A204.1 (cell line): ENCODE data around the gene TSC22D3.

Experiments used
- FAIRE-seq: peaks from 2 replicates; lab custom pipeline; 2012; peaks lifted over from hg19 to GRCh38; lab: Jason Lieb, UNC

Gene TSC22D3

DNA sequence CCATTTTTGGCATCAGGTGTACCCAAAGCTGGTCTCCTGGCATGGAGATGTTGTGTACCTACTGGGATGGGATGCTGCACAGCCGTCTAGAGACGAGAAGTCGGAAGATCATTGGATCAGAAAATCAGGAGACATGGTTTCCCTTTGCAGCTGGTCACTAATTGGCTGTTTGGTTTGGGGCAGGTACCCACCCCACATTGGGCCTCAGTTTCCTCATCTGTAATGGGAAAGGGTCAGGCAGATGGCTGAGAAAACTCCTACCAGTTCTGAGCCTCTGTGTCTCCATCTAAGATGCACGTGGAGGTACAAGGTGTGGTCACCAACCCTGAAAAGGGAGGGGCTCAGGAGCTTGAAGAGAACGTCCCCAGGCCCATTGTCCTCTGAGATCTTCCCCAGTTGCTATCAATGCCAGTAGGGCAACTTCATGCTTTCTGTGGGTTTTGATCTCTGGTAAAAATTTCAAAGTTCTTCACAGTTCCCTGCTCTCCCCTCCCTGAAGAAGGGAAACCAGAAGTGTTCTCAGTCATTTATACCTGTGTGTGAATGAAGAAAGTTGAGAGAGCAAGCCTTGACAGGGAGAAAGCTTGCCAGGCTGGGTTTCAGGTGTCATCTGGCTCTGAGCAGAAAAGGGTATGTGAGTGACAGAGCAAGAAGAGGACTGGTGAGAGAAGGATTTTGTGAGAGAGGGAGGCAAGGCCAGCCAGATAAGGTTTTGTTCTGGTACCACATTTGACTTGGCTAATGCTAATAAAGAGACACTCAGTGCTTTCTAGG is 15.1 kb downstream of the TSC22D3 start:
- FAIRE-seq = no peak

DNA sequence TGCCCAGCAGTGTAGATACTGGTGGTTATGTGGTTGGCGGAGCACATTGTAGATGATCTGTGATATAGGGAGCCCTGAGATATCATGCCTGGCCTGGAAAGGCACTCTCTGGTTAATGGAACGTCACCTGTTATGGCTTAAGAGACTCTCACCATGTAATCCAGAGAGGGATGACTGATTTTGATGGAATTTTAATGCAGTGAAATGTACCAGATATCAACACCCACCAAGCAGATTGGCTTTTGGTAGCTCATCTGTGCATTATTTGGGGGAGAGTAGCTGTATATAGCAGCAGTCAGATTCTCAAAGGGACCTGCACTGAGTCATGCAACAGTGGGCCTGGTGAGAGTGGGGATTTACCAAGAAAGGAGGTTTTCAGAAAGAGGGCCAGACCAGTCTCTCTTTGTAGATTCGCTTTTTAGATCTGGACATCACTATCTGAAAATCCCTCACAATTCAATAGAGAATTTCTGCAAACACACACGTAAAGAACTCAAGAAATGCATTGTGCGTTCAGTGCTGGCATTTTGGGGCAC is 17.3 kb downstream of the TSC22D3 start:
- FAIRE-seq = no peak

DNA sequence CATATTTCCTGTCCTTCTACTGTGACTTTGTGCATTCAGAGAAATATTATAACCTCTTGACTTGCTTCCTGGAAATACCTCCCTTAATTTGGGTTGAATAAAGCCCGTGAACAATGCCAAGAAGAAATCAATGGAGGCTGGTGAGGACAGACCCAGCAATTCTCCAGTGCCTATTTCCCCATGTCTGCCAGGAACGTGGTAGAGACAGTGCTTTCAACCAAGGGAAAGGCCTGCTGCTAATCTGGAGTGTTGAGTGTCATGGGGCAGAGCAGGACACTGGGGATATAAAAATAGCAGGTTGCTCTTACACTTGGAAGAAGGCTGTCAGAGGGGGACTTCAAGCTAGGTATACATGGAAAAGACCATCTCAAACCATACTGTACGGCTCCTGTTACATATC is 19.9 kb downstream of the TSC22D3 start:
- FAIRE-seq = no peak

DNA sequence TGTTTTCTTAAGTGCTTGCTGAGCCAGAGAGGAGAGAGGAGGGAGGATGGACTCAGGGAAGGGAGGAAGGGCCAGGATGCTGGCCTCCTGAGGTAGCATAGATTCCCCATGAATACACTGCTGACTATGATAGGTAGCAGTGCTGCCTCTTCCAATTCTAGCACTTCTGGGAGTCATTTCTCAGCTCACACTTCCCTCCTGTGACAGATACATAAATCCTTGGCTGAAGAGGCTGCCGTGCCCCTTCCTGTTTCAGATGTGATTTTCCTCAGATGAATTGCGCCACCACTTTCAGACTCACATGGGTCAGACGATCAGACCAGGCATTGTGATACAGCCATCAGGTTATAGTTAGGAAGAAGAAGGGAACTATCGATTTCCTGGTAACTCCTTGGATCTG is 22.4 kb downstream of the TSC22D3 start:
- no peak for FAIRE-seq

DNA sequence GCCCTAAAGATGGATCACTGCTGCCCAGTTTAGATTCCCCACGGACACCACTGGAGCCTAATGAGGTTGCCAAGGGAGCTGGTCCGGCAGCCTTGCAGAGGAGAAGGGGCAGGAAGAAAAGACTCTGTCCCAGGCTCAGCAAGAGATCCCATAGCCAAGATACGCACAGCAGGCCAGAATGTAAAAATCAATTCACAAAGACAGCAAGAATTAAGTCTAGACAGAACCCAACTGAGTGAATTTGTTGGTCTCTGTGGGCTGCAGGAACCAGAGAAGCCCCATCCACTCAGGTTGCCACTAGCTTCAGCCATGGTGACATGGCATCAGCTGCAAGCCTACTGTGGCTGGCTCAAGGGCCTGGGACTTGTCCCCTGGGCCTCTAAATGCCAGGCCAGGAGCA is 22.9 kb downstream of the TSC22D3 start:
- FAIRE-seq = no peak

DNA sequence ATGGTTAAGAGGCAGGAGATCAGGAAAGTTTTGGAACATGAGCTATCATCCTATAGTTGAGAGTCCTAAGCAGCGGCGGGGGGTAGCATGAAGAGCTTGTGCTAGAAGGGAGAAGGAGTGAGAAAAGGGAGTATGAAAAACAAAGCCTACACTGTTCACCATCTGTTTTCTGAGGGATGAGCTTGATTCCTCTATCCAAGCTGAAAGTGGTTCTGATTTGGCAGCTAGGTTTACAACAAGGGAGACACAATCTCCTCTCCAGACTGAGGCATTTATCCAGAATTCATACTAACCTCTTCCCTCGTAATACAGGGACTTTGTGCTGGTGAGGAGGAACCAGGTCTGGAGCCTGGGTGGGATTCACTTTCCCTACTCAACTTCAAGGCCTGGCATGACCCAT is 23.5 kb downstream of the TSC22D3 start:
- FAIRE-seq = no peak

DNA sequence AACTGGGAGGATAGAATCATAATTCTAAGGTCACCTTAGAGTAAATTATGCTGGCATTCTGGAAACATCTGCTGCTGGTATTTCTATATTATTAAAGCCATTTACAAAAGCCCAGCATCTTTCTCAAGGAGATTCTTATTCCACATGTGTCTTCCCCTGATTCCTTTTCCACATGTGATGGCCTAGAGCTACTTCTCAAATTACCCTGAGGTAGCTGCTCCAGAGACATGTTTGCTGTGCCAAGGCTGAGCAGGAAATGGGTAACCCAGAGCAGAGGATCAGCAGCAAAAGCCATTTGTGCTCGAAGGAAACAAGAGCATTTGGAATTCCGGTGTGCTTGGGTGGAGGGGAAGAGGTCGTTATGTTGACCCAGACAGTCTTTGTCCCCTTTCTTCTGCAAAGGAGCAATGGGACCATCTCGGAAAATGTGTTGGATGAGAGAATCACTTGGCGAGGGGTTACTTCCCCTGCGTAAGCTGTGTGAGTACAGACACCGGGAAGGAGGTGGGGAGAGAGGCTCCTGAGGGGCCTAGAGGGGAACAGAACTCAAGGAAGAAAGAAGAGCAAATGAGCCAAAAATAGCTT is 24.6 kb downstream of the TSC22D3 start:
- no peak for FAIRE-seq

DNA sequence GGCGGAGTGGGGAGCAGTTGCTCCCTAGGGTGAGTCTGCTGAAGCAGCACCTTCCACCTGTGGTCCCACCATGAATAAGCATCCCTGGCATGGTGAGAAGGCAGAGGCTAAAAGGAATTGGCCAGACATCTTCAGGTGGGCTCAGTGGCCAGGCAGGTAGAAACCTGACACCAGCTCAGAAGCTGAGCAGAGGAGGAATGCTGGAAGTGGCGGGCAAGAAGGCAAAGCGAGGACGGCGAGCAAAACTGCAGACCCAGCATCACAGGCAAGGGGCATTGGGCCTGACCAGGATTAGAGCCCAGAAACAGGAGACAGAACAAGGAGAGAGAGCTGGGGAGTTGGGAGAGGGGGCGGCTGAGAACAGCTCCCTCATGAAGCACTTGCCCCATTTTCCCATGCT is 25.3 kb downstream of the TSC22D3 start:
- FAIRE-seq = no peak

DNA sequence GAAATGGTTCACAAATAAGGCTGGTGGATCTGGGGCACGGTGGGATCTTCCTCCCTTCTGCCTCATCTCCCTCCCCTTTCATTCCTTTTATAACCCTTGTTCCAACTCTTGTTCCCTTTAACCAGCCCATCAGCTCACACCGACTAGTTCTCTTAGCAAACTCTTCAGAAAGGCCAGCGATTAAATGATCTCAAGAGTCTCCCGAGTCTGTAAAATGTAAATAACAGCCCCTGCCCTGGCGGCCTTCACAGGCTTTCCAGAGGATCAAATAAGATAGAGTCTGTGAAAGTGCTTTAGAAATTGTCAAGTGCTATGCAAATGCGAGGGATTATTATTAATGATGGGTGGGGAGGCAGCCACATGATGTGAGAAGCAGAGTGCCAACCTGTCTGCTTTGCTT is 27.1 kb downstream of the TSC22D3 start:
- no peak for FAIRE-seq

DNA sequence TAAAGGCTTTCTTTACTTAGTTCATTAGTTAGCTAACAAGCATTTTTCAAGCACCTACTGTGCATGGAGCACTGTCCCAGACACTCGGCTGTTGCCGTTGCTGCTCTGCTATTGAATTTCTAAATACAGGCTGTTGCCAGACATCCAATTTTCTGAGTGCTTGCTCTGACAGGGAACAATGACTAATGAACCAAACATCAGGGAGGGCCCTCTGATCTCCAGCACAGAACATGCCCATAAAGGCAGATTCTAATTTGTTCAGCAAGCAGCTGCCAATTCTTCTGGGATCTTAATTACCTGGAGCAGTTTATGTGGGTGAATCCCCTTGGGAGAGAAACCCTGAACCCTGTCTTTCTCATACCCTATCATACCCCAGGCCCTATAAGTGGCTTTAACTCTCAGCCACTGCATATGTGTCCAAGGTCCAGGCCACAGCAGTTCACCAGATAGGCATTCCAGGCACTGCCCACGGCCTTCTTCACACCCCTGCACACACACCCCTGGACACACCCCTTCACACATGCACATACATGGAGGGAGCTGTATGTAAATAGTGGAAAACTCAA is 27.9 kb downstream of the TSC22D3 start:
- no peak for FAIRE-seq

DNA sequence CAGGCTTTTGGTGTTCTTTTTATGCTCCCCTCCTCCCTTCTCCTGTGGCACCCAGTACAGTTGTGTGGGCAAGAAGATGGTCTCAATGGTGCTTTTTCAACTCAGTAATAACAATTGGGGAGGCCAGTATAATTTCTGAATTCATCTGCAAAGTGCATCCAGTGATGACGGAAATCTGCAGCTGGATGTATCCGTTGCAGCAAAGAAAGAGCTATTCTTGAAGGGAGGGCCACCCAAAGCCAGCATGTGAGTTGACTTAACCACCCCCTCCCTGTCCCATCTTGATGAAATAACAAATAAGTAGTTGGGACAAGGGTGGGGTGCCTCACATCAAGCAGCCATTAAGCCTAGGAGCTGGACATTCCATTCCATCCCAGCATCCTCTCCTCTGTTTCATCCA is 30.7 kb downstream of the TSC22D3 start:
- no peak for FAIRE-seq

DNA sequence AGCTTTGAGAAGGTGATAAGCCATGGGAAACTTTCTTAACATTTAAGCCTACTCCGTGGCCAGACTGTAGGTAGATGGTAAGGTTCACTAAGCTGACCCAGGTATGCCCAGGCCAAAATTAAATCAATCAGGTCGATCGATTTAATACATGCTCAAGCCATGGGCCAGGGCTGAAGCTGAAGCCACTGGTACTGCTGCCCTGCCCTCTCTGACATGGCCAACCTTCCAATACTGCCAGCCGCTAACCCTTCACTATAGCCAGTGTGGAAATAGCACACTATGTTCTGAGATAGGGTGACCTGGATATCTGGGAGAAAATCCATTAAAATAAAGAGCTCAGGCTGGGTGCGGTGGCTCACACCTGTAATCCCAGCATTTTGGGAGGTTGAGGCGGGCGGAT is 31.6 kb downstream of the TSC22D3 start:
- FAIRE-seq = no peak

DNA sequence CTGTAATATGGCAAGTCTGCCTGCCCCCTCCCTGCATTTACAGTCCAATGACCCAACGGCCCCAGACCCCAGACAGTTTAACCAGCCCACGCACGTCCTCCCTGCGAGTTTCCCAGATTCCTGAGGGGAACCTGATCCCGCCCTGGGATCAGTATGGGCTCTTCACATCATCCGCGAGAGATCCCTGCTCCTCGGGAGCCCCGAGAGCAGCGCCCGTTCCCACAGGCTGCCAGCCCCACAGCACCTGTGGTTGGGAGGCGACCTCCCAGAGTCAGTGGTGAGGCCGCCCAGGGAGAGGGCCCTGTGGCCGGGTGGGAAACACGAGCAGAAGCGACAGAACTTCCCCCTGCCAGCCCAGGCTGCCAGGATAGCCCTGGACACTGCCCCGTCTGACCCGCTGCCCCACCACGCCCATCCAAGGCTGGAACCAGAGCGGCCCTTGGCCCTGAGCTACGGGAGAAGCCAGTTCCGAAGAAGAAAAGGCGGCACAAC is 32.8 kb downstream of the TSC22D3 start:
- FAIRE-seq = no peak

DNA sequence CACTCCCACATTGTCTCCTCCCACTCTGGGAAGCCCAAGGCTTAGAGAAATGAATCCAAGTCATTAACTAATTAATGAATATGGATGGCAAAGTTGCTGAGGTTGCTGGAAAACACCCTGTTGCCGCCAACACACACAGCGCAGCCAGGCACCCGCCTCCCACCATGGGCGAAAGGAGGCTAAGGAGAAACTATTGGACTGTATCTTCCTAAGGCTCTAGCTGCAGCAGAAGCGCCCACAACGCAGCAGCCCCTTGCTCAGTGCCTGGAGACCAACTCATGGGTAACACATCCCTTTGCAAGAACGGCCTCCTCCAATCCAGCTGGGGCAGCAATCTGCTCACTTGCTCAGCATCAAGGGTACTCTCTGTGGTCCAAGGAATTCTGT is 34.2 kb downstream of the TSC22D3 start:
- no peak for FAIRE-seq

DNA sequence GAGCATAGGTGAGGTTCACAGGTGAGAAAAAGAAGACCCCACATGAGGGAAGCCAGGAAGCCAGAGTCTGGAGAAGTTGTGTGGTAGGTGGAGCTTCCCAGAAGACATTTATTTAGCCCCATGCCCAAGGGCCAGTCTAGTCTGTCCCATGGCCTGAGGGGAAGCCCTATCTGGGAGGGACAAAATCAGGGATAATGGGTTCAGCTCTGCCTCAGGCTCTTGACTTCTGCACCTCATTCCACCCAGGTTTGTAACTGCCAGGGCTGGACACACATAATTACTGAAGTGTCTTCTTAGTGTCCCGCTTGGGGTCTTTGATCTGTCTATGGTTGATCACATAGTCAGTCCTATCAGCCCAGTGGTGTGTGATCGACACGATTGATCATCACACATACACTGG is 36.0 kb downstream of the TSC22D3 start:
- FAIRE-seq = no peak

DNA sequence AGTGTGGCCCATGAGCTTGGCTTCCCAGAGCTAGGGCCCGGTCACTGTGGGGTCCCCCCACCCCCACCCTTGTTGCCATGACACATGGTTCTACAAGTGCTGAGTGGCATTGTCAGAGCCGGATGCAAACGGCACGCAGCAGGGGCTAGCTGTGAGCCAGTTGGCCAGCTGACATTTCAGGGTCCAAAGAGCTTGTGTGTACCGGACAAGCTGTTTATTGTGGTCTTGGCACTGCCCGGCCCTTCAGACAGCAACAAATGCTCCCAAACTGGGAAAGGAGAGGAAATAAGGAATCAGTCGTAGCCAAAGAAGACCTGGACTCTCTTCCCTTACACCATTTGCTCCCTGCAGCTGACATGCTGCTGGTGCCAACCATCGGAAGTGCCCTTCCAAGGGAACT is 36.8 kb downstream of the TSC22D3 start:
- no peak for FAIRE-seq

DNA sequence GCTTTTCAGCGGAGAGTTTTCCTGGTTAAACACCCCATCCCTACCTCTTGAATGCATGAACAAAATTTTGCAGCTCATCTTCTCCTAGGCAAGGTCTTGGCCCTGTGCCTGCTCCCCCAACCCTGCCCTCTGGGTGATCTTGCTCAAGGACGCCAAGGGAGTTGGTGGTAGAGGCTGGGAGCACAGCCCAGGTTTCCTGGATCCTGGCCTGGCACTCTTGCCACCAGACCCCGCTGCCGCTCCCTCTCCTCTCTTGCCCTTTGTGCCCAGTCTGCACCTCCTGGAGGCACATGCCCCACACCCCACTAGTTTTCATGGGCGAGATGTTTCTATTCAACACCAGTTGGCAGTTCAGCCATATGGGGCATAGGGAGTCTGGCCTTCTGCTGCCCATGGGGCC is 37.3 kb downstream of the TSC22D3 start:
- no peak for FAIRE-seq

DNA sequence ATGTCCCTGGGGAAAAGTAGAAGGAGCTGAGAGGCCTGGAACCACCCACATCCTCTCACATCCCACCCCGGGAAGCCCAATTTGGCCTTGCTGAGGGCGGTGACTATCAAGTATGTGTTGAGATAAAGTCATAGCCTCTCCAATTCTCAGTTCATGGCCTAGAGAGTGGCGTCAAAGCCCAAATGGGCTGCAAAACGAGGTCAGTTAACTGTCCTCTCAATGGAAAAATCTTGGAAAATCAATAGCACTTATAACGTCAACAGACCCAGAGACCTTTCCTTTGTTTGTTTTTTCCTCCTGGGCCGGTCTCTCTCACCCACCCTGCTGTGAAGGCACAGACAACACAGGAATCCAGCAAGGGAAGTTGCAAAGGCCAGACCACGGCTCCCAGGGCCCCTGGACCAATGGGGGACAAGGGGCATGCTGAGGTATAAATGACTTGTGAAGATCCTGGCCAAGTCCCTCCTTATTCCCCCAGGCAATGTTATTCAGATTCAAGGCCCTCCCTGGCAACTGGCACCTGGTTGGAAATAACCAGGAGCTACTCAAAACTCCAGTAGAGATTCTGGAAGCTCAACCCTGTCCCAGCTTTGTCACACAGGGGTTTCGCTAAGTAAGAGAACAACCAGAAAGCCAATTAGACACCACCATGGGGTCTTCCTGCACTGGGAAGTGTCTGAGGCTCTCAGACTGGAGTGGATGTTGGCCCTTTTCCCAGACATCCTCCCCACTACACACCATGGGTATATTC is 38.6 kb downstream of the TSC22D3 start:
- FAIRE-seq = no peak

DNA sequence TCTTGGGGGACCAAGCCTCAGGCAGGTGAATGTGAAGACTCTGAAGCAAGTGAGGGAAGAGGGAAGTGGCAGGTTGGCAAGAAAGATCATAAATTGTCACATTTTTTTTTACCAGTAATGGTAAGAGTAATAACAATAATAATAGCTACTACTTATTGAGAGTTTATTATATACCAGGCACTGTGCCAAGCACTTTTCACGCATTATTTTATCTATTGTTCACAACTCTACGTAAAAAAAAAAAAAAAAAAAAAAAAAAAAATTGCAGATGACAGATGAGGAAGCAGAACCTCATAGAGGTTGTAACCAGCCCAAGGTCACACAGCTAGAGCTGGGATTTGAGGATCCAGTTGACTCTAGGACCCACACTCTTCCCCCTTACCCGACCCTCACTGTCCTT is 40.9 kb downstream of the TSC22D3 start:
- no peak for FAIRE-seq

DNA sequence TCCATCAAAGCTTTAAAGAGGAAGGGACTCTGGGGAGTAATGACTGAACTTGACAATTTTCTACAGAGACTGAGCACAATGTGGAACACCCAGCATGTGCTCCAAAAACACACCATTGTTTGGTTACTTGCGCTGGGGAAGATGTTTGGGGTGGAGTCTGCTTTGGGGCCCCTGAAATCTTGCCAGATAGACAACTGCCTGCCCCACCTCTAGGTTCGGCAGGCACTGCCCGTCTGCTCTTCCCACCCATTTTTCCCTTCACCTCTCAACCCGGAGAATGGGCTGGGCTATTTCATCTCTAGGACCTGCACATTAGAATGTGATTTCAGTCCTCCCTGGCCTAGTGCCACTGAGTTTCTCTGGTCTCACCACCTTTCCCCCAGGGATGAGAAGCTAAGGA is 41.9 kb downstream of the TSC22D3 start:
- FAIRE-seq = no peak

DNA sequence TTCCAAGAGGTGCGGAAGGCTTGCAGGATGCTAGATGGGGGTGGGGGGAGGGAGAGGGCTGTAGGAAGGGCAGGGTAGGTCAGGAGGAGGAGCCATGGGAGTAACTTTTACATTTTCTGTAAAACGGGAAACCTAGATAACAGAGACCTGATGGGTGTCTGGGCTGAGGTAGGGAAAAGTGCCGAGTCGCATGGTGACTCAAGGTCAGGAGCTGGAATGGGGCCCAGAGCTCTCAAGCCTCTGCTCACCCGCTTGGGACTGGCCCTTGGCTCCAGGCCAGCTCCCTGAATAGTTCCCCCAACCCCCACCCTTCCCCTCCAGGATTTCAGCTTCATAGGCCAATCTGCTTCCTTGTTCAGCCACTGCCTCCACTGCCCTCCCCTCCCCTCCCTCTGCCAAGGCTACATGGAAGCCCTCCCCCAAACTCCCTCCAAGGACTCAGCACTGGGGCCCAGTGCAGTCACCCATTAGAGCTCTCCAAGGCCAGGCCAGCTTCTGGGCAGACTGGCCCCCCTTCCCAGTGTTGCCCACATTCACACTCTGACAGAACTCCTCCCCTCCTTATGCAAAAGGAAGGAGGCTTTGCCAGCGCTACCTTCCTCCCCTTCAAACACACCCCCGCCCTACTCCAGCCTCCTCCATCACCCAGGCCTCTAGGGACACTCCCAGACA is 43.6 kb downstream of the TSC22D3 start:
- no peak for FAIRE-seq
